HG03280 (cell line): ENCODE results near the gene PLXND1.

Source experiments
- ATAC-seq: cut with Tn5 transposase; IDR thresholded peaks from one replicate; pipeline ENCODE4 v1.9.1; 2021; ENCODE audit warnings: mild to moderate bottlenecking, moderate library complexity; ENCODE audit not compliant: unreplicated experiment

PLXND1 gene

GRCh38 chr3:129587566-129588210 is 18.8 kb downstream of the PLXND1 start:
- ATAC-seq: no peak

DNA sequence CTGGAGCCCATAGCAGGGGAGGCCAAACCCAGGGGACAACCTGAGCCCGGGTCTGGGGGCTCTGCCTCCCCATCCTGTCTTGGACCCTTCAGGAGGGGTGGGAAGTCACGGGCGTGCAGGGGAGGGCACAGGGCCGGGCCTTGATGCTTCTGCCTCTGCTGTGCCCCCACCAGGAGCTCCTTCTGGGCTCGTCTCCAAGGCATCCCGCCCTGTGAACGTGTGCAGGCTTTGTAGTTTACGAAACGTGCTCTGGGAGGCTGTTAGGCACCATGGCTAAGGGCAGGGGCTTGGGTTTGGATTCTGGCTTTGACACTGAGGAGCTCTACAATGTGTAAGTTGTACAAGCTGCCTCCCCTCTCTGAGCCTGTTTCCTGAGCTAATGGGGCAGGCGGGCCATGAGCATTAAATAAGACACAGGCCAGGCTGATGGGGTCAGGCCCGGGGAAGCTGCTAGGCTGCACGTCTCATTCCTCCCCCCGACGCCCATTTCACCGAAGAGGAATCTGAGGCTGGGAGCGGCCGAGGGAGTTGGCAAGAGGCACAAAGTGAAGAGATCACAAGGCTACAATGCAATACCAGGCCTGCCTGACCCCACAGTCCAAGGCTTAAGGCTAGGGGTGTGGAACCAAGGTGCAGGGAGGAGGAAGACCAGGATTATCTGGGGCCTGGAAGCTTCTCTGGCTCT is 19.6 kb downstream of the PLXND1 start:
- ATAC-seq: no peak

GRCh38 chr3:129585949-129586657 is 20.4 kb downstream of the PLXND1 start:
- no peak for ATAC-seq

- ATAC-seq: no peak
Measured at GRCh38 chr3:129584631-129585030, 21.8 kb downstream of the PLXND1 start.

- ATAC-seq: no peak
Measured at GRCh38 chr3:129583289-129583688, 23.2 kb downstream of the PLXND1 start.

GRCh38 chr3:129582799-129583198 is 23.7 kb downstream of the PLXND1 start:
- no peak for ATAC-seq

DNA sequence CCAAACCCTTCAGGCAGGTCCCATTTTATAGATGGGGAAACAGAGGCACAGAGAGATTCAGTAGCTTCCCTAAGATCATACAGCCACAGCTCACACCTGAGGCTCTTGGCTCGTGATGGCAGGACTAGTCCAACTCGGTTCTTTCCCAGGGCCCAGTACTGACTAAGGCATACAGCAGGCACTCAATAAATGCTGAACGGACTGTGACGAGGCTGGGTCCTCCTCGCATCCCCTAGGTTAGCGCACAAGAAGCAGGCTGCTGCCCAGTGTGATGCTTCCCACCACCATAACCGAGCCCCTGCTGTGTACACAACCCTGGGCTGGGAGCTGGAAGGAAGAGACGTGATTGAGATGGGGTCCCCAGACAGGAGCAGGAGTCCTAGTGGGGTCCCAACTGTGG is 24.9 kb downstream of the PLXND1 start:
- no peak for ATAC-seq

GRCh38 chr3:129579991-129580390 is 26.5 kb downstream of the PLXND1 start:
- ATAC-seq: no peak

- ATAC-seq: no peak
Measured at GRCh38 chr3:129577925-129578786, 28.3 kb downstream of the PLXND1 start.

- no peak for ATAC-seq
Measured at GRCh38 chr3:129577366-129577765, 29.1 kb downstream of the PLXND1 start.

GRCh38 chr3:129576514-129577352 is 29.7 kb downstream of the PLXND1 start:
- peak; percentile 53 for ATAC-seq

DNA sequence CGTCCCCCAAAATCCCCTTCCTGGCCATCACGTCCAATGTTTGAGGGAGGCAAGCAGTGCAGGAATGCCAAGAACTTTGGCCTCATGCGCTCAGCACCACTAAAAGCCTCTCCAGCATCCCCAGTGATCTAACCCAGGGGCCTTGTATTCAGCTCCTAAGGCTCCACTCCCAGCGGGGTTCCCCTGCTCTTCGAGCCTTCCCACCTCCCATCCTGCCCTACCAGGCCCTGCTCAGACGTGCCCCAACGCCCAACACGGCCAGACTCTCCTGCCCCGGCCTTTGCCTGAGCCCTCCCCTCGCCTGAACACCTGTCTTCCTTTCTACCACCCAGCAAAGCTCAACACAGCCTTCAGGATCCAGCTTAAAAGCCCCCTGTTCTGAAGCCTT is 30.5 kb downstream of the PLXND1 start:
- ATAC-seq: no peak

GRCh38 chr3:129575233-129575996 is 31.1 kb downstream of the PLXND1 start:
- ATAC-seq: no peak

DNA sequence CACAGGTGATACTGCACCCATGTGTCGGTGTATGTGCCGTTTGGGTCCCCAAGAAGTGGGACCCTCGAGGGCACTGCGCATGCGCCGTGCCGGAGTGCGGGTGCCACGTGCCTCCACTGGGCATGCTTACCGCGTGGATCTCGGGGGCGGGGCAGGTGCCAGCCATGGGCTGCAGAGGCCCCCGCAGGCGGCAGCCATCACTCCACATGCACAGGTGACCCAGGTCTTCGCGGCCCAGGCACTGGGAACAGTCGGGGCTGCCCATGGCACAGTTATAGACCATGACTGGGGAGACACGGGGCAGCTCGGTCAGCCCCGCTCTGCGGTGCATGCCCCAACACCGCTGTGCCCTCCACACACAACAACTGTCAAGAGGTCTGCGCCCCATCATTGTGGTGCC is 32.3 kb downstream of the PLXND1 start:
- ATAC-seq: no peak

GRCh38 chr3:129573493-129573892 is 33.0 kb downstream of the PLXND1 start:
- no peak for ATAC-seq

- ATAC-seq: no peak
Measured at GRCh38 chr3:129572603-129573002, 33.9 kb downstream of the PLXND1 start.

GRCh38 chr3:129571605-129572547 is 34.6 kb downstream of the PLXND1 start:
- ATAC-seq: no peak

GRCh38 chr3:129569856-129570255 is 36.6 kb downstream of the PLXND1 start:
- ATAC-seq: no peak
